GM21526 (cell line): ENCODE results near the gene COL13A1.

Experiments
- ATAC-seq: cut with Tn5 transposase; IDR thresholded peaks from one replicate; pipeline ENCODE4 v1.9.1; 2021; ENCODE audit warnings: moderate library complexity; ENCODE audit not compliant: unreplicated experiment, low FRiP score

The COL13A1 gene

GRCh38 chr10:69901628-69902505 lies 100.2 kb downstream of the COL13A1 start:
- no peak for ATAC-seq

DNA sequence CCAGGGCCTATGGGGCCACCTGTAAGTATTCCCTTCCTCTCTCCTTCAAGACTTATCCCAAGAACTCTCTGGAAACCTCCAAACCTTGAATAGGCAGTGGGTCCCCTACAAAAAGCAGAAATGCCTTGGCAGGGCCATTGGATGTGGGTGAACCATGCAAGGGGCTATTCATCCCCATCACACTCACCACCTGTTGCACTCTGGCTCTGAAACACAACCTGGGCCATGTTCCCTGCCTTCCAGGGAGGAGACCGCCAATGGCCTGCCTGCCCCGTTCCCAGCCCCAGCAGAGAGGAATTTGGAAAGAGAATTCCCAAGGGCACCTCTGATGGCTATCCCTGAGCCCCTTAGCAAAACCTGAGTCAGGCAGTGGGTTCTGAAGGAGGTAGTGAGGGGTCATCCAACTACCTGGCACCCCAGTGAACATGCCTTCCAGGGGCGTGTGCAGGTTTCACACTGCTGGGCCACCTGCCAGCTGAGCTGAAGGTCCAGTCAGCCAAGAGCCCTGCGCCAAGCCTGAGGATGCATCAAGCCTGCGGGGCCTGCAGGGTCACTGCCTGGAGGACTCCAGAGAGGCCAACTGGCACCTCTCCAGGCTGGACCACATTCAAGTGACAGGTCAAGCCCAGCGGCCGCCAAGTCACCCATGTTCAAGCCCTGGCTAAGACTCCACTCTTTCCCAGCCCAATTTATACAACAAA lies 101.3 kb downstream of the COL13A1 start:
- ATAC-seq = no peak

DNA sequence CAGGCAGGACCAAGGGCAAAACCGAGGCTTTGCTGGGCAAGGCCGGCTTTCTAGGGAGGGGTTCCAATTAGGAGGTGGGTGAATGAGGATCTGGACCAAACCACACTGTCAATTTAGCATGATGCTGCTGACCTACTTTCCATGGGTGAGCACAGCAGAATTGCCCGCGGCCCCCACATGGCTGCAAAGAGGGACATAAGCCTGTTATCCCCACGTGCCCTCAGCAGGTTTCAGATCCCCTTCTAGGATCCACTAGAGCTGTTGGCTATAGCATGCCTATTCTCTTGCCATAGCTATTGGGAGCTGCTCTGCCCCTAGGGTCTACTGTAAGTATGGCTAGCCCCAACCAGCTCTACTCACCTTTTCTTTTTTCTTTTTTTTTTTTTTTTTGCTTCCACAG lies 102.8 kb downstream of the COL13A1 start:
- no peak for ATAC-seq

DNA sequence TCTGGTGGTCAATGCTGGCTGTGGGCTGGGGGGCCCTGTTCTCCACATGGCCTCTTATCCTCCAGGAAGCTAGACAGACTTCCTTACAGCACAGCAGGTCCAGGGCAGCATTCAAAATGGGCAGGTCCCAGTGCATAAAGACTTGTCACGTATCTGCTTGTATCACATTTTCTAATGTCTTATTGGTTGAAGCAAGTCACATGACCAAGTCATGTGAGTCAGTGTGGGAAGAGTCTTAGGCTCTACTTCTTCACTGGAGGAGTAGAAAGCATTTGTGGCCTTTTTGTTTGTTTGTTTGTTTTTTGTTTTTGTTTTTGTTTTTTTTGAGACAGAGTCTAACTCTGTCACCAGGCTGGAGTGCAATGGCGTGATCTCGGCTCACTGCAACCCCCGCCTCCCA lies 104.7 kb downstream of the COL13A1 start:
- no peak for ATAC-seq

- ATAC-seq = no peak
These were observed 105.8 kb downstream of the COL13A1 start for GRCh38 chr10:69907517-69907916.

DNA sequence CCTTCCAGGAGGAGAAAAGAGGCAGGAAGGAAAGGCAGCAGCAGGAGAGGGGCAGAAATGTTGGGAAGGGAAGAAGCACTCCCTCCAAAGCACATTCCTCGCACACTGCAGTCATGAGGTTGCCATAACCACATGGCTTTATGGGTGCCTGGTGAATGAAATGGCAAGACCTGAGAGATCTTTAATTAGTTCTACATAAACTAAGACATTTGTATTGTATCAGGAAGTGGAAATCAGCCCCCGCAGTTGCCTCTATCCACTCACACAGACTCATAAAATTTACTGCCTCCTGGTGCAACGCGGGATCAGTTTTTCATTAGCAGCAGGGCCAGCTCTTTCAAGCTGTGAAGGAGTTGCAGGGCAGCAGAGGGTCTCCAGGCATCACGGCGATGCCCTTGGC lies 106.4 kb downstream of the COL13A1 start:
- ATAC-seq = no peak

- no peak for ATAC-seq
These were observed 108.9 kb downstream of the COL13A1 start for GRCh38 chr10:69910561-69910960.

- no peak for ATAC-seq
These were observed 110.2 kb downstream of the COL13A1 start for GRCh38 chr10:69911613-69912528.

- ATAC-seq = no peak
These were observed 110.9 kb downstream of the COL13A1 start for GRCh38 chr10:69912589-69912988.

DNA sequence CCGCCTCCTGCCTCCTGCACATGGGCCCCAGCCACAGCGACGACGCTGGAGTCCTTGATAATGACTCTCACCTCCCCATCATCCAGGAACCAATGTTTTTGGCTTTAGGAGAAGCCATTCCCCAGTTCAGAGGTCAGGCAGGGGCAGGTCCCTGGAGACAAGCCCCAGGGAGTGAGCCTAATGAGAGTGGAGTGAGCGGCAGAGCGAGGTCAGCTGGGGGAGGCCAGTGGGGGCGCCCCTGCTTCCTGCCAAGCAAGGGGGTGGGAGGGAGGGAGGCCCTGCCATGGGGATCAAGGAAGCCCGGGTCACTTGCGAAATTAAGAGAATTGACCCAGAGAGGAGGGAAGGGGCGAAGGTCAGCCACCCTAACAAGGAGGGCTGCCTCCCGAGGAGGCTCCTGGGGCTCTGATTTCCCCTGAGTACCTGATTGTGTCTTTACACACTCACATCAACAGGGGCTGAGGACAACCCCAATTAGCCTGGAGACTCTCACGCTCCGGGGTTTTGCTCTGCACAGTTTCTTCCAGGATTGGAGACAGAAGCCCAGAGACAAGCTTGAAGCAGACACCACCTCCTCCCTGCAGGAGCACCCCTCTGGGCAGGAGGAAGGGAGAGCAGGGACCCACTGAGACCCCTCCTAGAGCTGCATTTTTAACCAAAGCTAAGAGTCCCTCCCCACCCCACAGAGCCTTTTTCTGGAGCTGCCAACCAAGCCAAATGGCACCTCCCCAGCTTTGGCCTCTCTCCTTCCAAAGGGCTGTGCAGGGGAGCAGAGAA lies 112.1 kb downstream of the COL13A1 start:
- no peak for ATAC-seq

DNA sequence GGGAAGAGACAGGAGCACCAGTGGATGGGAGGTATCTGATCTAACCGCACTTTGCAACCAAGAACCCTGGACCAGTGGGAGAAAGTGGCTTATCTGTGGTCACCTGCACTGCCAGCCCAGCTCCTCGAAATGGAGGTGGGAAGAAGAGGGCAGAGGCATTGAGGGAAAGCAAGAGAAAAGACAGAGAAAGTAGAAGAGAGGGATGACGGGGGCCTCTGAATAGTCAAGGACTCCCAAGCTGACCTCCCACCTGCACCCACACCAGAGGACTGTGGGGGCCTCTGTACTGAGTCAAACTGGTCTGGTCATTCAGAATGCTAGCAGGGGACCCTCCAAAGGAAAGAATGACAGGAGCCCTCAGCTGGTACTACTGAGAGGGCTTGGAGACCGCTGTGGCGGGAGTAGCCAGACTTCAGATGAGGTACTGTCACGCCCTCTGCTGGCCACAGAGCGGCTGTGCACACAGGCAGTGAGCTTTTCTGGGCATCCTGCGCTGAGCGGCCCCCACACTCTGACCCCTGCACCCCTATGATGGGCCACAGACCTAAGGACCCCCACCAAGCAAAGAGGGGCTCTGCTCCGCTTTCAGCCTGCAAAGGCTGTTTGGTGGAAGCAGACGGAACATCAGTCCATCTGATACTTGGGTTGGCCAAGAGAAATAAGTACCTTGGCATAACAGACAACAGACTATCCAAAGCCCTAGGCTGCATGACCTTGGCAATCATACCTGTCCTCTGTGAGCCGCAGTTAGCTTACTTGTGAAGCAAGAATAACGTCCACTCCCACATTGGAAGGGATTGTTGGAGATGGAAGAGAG lies 112.9 kb downstream of the COL13A1 start:
- ATAC-seq = no peak

DNA sequence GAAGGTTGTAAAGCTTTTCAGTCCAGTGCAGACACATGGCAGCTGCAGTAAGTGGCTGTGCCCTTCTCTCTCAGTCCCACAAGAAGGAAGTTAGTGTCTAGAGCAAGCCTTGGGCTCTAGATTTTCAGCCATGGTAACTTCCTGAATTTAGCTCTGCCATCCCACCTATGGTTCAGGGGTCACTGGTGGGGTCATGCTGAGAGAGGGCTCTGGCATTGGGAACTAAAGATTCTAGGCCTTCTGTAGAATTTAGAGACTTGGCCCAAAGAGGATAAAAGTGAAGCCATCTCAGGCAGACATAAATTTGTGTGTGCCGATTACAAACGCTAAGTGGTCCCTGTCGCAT lies 113.5 kb downstream of the COL13A1 start:
- no peak for ATAC-seq

GRCh38 chr10:69916118-69916517 lies 114.4 kb downstream of the COL13A1 start:
- ATAC-seq = no peak

GRCh38 chr10:69918036-69918435 lies 116.3 kb downstream of the COL13A1 start:
- ATAC-seq = no peak

DNA sequence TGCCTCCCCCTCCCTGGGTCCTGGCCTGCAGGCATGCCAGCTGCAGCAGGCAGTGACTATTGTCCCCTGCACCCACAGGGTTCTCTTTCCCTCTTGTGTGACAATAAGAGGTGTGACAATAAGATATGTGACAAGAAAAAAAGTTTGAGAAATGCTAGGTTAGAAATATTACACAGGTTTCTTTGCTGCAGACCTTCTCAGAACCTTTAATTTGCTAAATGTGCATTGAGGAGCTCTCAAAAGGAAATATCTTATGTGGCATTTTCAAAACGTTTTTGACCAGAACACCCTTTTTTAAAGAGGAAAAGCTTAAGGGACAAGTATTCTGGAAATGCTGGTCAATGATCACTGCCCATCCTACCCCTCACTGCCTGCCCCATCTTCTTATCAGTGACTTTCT lies 117.5 kb downstream of the COL13A1 start:
- no peak for ATAC-seq

GRCh38 chr10:69925111-69925510 lies 123.4 kb downstream of the COL13A1 start:
- ATAC-seq = no peak

DNA sequence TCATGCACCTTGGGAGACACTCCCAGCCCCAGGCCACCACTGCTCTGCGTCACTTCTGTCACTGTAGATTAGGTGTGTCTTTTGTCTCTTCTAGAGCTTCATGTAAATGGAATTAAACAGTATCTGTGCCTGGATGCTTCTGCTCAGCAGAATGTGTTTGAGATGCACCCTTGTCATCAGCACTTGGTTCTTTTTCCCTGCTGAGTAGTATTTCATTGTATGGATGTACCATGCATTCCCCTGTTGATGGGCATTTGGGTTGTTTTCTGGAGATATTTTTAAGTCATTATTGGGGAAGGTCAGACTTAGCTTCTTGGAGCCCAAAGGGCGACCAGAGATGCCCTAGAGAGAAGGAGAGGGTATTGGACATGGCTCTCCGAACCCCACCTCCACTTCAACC lies 126.6 kb downstream of the COL13A1 start:
- no peak for ATAC-seq

GRCh38 chr10:69929575-69929974 lies 127.9 kb downstream of the COL13A1 start:
- ATAC-seq = no peak

GRCh38 chr10:69934768-69935167 lies 133.1 kb downstream of the COL13A1 start:
- ATAC-seq = no peak
